Chondrocyte (in vitro differentiated cells): ENCODE results near the gene GMPR. TPM values are rescaled to one million over a fixed set of nuclear protein-coding genes. Genes with fewer than 3 reads are reported as not detected.

Source experiments
- DNase-seq: peaks from one replicate; pipeline ENCODE4 v3.0.0; 2021; ENCODE audit warnings: mixed read lengths, low spot score
- H3K27ac Mint-ChIP-seq: one replicate; pipeline ENCODE4 v1.8.0; 2021; ENCODE audit warnings: mild to moderate bottlenecking, moderate library complexity, mixed read lengths; ENCODE audit not compliant: unreplicated experiment
- H3K27me3 Mint-ChIP-seq: 2 replicates; pipeline ENCODE4 v1.8.0; 2021; ENCODE audit warnings: low read depth, mixed read lengths
- H3K36me3 Mint-ChIP-seq: 2 replicates; pipeline ENCODE4 v1.8.0; 2021; ENCODE audit warnings: low read depth, mixed read lengths
- H3K4me1 Mint-ChIP-seq: 2 replicates; pipeline ENCODE4 v1.8.0; 2021; ENCODE audit warnings: low read depth, mild to moderate bottlenecking, mixed read lengths
- H3K4me3 Mint-ChIP-seq: one replicate; pipeline ENCODE4 v1.8.0; 2021; ENCODE audit warnings: mild to moderate bottlenecking, moderate library complexity, mixed read lengths; ENCODE audit not compliant: unreplicated experiment
- H3K9me3 Mint-ChIP-seq: 2 replicates; pipeline ENCODE4 v1.8.0; 2021; ENCODE audit warnings: low read depth, mixed read lengths
- total RNA-seq: library from RNA; stranded (reverse); gene quantifications from 3 replicates; pipeline ENCODE4 v1.2.1, GENCODE V29; 2021
- TF ChIP-seq, protein P1 (sequence below): fragments of 200-600 bp; sonication (generic); IDR thresholded peaks from 2 replicates; pipeline ENCODE4 v1.5.0; 2021; ENCODE audit warnings: antibody characterized with exemption, mild to moderate bottlenecking, moderate library complexity

GMPR gene
- total RNA-seq, 1 donor from 2014 or later, result 9.7 TPM

DNA sequence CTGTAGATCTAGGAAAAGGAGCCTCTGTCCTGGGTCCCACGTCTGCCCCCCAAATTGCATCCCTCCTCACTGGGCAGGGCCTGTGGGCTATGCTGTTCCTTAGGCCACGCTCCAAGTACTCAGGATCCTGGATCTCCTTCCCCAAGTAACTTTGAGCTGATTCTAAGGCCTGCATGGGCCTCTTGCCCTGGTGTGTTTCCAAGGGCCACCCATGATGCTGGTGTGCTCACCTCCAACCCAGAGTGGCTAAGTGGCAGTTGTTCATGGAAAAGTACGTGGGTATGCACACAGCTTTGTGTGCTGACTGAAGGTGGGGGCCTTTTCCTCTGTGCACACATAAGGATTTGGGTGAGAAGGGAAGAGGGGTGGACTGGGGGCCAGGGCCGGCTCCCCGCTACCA lies 5.3 kb downstream of the GMPR start:
- H3K36me3 Mint-ChIP-seq, result peaks cover 11% of the 10 kb centered on the region
- H3K27ac Mint-ChIP-seq, result peak overlapping the region; percentile 83
- peaks cover 49% of the 10 kb centered on the region for H3K4me1 Mint-ChIP-seq
- TF ChIP-seq, protein P1, sequence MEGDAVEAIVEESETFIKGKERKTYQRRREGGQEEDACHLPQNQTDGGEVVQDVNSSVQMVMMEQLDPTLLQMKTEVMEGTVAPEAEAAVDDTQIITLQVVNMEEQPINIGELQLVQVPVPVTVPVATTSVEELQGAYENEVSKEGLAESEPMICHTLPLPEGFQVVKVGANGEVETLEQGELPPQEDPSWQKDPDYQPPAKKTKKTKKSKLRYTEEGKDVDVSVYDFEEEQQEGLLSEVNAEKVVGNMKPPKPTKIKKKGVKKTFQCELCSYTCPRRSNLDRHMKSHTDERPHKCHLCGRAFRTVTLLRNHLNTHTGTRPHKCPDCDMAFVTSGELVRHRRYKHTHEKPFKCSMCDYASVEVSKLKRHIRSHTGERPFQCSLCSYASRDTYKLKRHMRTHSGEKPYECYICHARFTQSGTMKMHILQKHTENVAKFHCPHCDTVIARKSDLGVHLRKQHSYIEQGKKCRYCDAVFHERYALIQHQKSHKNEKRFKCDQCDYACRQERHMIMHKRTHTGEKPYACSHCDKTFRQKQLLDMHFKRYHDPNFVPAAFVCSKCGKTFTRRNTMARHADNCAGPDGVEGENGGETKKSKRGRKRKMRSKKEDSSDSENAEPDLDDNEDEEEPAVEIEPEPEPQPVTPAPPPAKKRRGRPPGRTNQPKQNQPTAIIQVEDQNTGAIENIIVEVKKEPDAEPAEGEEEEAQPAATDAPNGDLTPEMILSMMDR, result no peak
- H3K27me3 Mint-ChIP-seq, result no peaks in the 10 kb centered on the region
- peak overlapping the region; percentile 13 for H3K4me3 Mint-ChIP-seq
- no peaks in the 10 kb centered on the region for H3K9me3 Mint-ChIP-seq
- DNase-seq, result no peak

DNA sequence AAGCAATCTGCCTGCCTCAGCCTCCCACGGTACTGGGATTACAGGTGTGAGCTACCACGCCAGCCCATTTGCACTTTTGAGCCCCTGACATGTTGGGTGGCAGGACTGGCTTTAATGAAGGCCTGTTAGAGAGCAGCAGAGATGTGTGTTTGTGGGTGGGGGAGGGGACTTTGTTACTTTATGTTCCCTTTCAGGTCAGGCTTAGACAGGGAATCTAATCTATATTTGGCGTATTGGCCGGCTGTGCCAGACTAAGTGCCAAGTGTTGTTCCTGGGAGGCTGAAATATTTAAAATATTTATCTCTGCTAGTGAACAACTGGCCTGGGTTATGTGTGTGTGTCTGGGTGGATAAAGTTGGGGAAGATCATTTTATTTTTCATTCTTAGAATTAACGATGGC lies 6.1 kb downstream of the GMPR start:
- Mint-ChIP-seq H3K27me3 (no peaks in the 10 kb centered on the region), H3K9me3 (no peaks in the 10 kb centered on the region), H3K27ac (peak overlapping the region; percentile 83), H3K4me3 (no peak overlapping the region), H3K4me1 (peaks cover 41% of the 10 kb centered on the region), H3K36me3 (peaks cover 11% of the 10 kb centered on the region)
- DNase-seq, result no peak
- TF ChIP-seq, protein P1, result no peak

DNA sequence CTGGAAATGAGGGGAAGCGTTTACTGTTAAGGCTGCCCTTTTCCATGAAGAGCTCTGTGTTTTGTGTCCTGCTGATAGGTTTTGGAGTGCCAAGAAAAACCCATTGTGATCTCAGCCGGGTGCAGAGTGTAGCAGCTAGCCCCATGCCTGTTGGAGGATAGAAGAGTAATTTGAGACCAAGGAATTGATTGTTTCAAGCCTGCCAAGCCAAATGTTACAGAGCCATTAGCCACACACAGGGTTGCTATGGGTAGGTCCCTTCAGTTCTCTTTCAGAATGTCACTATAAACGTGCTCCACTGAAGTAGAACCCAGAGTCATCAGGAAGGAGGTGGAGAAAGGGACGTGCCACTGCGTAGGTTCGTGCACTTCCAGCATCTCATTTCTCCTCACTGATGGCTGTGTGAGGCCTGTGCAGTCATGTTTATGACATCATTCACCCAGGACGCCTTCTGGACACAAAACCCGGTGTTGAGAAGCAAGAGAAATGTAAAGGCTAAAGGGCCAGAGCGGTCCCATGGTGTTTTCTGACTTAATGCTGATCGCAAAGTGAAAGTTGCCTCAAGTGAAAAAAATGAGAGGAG lies 6.6 kb downstream of the GMPR start:
- Mint-ChIP-seq H3K36me3 (peaks cover 11% of the 10 kb centered on the region), H3K27ac (peak overlapping the region; percentile 83), H3K9me3 (no peaks in the 10 kb centered on the region), H3K27me3 (no peaks in the 10 kb centered on the region), H3K4me3 (no peak overlapping the region), H3K4me1 (peaks cover 36% of the 10 kb centered on the region)
- TF ChIP-seq, protein P1, result no peak
- DNase-seq, result no peak

DNA sequence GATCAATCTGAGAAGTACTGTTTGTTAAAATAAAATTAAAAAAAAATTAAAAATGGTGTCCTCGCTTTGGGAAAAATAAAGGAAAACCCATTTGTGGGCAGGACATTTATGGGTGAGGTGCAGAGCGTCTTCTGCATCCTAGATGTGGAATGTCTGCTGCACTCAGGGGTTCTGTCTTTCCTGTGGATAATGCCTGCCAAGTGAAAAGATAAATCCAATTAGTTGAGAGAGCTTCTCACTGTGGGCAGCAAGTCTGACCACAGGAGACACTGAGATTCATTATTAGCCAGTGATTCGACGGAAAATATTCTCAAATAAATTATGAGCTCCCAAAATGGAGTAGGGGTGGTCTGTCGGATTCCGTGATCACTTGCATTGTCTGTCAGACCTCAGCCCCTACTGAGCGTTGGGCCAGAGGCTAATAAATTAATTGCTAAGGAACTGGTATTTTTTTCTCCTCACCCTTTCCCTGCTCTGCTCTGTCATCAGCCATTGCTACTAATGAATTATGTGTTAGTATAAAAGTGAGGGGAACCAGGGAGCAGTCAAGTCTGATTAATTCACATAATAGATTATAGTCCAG lies 10.0 kb downstream of the GMPR start:
- no peak for DNase-seq
- H3K36me3 Mint-ChIP-seq, result peaks cover 11% of the 10 kb centered on the region
- no peaks in the 10 kb centered on the region for H3K9me3 Mint-ChIP-seq
- H3K4me1 Mint-ChIP-seq, result peaks cover 22% of the 10 kb centered on the region
- H3K27me3 Mint-ChIP-seq, result no peaks in the 10 kb centered on the region
- TF ChIP-seq, protein P1, result no peak
- H3K27ac Mint-ChIP-seq, result no peak overlapping the region
- no peak overlapping the region for H3K4me3 Mint-ChIP-seq

DNA sequence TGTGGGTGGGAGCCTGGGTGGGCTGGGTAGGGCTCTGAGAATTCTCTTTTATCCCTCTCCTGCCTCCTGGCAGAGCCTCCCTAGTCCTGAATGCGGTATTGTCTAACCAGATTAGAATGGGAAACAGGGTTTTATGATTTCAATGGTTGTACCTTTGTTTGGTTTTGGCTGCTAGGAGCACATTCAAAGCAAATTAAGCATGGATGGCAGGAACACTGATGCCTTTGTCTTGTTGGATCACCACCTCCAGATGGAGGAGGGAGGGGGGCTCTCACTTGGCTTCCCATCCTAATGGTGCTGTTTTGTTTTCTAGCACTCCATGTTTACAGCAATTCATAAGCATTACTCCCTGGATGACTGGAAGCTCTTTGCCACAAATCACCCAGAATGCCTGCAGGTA lies 11.6 kb downstream of the GMPR start:
- H3K4me1 Mint-ChIP-seq, result peaks cover 6% of the 10 kb centered on the region
- peaks cover 15% of the 10 kb centered on the region for H3K36me3 Mint-ChIP-seq
- TF ChIP-seq, protein P1, result no peak
- no peaks in the 10 kb centered on the region for H3K9me3 Mint-ChIP-seq
- no peak for DNase-seq
- H3K4me3 Mint-ChIP-seq, result no peak overlapping the region
- no peaks in the 10 kb centered on the region for H3K27me3 Mint-ChIP-seq
- H3K27ac Mint-ChIP-seq, result no peak overlapping the region
